Nephron (organoid): ENCODE data around the gene UAP1.

ENCODE experiments used
- H3K27ac Mint-ChIP-seq, 3 experiments: 2 replicates each; pipeline ENCODE4 v1.8.0; 2020; ENCODE audit warnings: mixed read lengths in 3 of 3, mild to moderate bottlenecking in 2 of 3, moderate library complexity in 1 of 3
- H3K27me3 Mint-ChIP-seq: 2 replicates; pipeline ENCODE4 v1.8.0; 2021; ENCODE audit warnings: low read depth, mild to moderate bottlenecking, moderate library complexity, mixed read lengths
- H3K36me3 Mint-ChIP-seq: 2 replicates; pipeline ENCODE4 v1.8.0; 2020; ENCODE audit warnings: low read depth, mixed read lengths
- H3K4me1 Mint-ChIP-seq: 2 replicates; pipeline ENCODE4 v1.8.0; 2020; ENCODE audit warnings: mixed read lengths
- H3K4me3 Mint-ChIP-seq, 3 experiments: 2 replicates each; pipeline ENCODE4 v1.8.0; 2020; ENCODE audit warnings: mild to moderate bottlenecking in 3 of 3, mixed read lengths in 3 of 3, moderate library complexity in 2 of 3
- H3K9me3 Mint-ChIP-seq: 2 replicates; pipeline ENCODE4 v1.8.0; 2020; ENCODE audit warnings: mixed read lengths
- CTCF ChIP-seq, 3 experiments: fragments of 200-600 bp; sonication (generic); IDR thresholded peaks; one replicate each; pipeline ENCODE4 v1.5.0; 2021; ENCODE audit warnings: antibody characterized with exemption in 3 of 3; ENCODE audit not compliant: unreplicated experiment in 3 of 3

UAP1 gene

DNA sequence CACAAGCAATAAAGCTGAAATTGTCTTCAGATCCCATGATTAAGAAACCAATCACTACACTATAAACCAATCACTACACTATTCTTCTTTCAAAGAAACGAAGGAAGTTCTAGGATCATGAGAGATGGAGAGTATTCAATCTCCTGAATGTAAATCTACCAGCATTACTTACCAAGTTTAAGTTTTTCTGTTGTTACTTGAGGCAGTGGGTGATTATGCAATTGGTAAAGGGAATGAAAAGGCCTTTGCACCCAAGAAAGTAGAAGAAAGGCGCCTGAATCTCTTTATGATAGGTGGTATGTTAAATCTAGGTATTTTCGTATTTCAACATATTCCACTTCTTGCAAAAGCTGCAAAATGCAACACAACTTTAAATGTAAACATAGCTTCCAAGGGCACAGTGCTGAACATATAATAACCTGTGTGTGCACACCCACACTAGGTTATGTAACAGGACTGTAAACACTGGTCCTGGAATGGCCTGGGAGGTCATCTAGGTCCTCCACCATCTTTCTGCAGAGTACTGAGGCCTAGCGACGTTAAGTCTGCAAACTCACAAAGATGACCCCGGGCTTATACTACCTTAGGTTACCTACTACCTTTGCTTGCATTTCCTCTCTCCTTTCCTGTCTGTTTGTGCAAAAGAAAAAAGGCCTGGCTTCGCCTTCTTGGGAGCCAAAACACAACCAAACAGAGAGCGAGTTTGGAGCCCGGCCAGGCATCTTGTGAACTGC is 1.1 kb upstream of the UAP1 start:
- peak overlapping the region; percentile 86 to 93 (median 91) for H3K4me3 Mint-ChIP-seq
- peak overlapping the region; percentile 93 to 98 (median 96) for H3K27ac Mint-ChIP-seq
- H3K4me1 Mint-ChIP-seq = peaks cover 42% of the 10 kb centered on the region
- no peak for TF ChIP-seq CTCF (IDR thresholded peaks at IDR 0.05; ENCODE audit: unreplicated experiment in 3 of 3)
- no peaks in the 10 kb centered on the region for H3K27me3 Mint-ChIP-seq
- H3K9me3 Mint-ChIP-seq = no peaks in the 10 kb centered on the region
- no peaks in the 10 kb centered on the region for H3K36me3 Mint-ChIP-seq

DNA sequence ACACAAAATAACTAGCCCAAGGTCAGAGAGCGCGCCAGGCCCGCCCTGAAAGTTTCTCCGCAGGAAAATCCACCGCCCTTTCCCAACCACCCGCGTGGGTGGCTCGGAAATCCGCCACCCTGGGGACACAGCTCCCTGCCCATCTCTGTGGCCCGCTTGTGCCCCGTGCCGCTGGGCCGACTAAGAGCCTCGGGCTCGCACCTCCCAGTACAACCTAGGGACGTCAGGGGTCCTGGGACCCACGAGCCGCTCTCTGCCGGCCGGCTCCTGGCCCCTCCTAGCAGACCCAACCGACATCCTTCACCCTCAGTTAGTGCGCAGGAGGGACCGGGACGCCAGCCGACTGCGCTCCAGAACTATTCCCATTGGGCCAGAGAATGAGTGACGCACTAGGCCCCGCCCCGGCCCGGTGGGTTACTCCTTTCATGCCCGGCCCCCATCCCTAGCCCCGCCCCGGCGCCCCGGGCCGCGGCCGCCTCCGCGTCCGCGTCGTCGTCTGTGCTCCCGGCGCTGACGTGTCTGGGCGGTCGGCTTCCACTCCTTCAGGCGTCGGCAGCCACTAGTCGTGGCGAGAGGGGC is 396 bp upstream of the UAP1 start:
- peak overlapping the region; percentile 86 to 93 (median 91) for H3K4me3 Mint-ChIP-seq
- H3K27ac Mint-ChIP-seq = peak overlapping the region; percentile 93 to 98 (median 96)
- no peaks in the 10 kb centered on the region for H3K27me3 Mint-ChIP-seq
- H3K36me3 Mint-ChIP-seq = no peaks in the 10 kb centered on the region
- H3K9me3 Mint-ChIP-seq = no peaks in the 10 kb centered on the region
- no peak for TF ChIP-seq CTCF (IDR thresholded peaks at IDR 0.05; ENCODE audit: unreplicated experiment in 3 of 3)
- H3K4me1 Mint-ChIP-seq = peaks cover 42% of the 10 kb centered on the region

- peak overlapping the region; percentile 80 to 96 (median 85) for H3K27ac Mint-ChIP-seq
- no peaks in the 10 kb centered on the region for H3K9me3 Mint-ChIP-seq
- peak overlapping the region; percentile 86 to 93 (median 91) for H3K4me3 Mint-ChIP-seq
- no peak for TF ChIP-seq CTCF (IDR thresholded peaks at IDR 0.05; ENCODE audit: unreplicated experiment in 3 of 3)
- no peaks in the 10 kb centered on the region for H3K27me3 Mint-ChIP-seq
- peaks cover 42% of the 10 kb centered on the region for H3K4me1 Mint-ChIP-seq
- peaks cover 4% of the 10 kb centered on the region for H3K36me3 Mint-ChIP-seq
Measured at GRCh38 chr1:162562470-162562828, 927 bp downstream of the UAP1 start.

DNA sequence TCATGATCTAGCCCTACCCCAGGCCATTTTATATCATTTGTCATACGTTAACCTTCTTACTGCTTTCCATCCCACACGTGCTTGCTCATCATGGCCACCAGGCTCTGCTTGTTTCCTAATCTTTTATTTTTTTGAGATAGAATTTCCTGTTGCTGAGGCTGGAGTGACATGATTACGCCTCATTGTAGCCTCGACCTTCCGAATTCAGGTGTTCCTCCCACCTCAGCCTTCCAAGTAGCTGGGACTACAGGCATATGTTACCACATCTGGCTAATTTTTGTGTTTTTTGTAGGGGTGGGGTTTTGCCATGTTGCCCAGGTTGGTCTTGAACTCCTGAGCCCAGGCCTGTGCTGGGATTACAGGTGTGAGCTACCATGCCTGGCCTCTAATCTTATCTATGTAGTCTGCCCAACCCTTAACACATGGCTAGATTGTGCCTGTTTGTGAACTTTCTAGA is 3.3 kb downstream of the UAP1 start:
- no peak overlapping the region for H3K27ac Mint-ChIP-seq
- peaks cover 22% of the 10 kb centered on the region for H3K36me3 Mint-ChIP-seq
- H3K9me3 Mint-ChIP-seq = no peaks in the 10 kb centered on the region
- H3K4me3 Mint-ChIP-seq = peak overlapping the region; percentile 44 to 71 (median 45)
- peaks cover 42% of the 10 kb centered on the region for H3K4me1 Mint-ChIP-seq
- no peak for TF ChIP-seq CTCF (IDR thresholded peaks at IDR 0.05; ENCODE audit: unreplicated experiment in 3 of 3)
- no peaks in the 10 kb centered on the region for H3K27me3 Mint-ChIP-seq

DNA sequence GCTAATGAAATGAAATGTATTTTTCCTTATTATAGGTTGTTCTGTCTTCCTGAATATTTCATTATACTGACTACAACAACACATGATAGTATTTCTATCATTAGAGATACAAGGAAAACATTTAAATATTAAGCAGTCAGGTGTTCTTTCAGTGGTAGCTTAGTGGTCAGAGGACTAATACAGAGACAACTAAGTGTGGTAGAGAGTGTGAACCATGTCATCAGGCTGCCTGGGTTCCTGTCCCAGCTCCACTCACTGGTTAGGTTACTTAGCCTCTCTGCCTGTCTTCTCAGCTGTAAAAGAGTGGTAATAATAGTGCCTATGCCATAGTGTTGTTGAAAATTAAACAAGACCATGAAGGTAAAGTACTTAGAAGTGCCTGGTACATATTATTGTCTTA is 3.9 kb downstream of the UAP1 start:
- TF ChIP-seq CTCF (IDR thresholded peaks at IDR 0.05; ENCODE audit: unreplicated experiment in 3 of 3) = no peak
- Mint-ChIP-seq H3K36me3 (peaks cover 25% of the 10 kb centered on the region), H3K27me3 (no peaks in the 10 kb centered on the region)

GRCh38 chr1:162566870-162567269 is 5.3 kb downstream of the UAP1 start:
- no peak for TF ChIP-seq CTCF (IDR thresholded peaks at IDR 0.05; ENCODE audit: unreplicated experiment in 3 of 3)
- Mint-ChIP-seq H3K4me1 (peaks cover 35% of the 10 kb centered on the region), H3K4me3 (no peak overlapping the region), H3K27me3 (no peaks in the 10 kb centered on the region), H3K27ac (no peak overlapping the region), H3K36me3 (peaks cover 25% of the 10 kb centered on the region), H3K9me3 (no peaks in the 10 kb centered on the region)

More for the DNA sequence above, 3.9 kb downstream of the UAP1 start:
- Mint-ChIP-seq H3K27ac (no peak overlapping the region), H3K9me3 (no peaks in the 10 kb centered on the region), H3K4me1 (peaks cover 42% of the 10 kb centered on the region), H3K4me3 (peak overlapping the region in 1 of 3 experiments; percentile 71)
